HCT116 (cell line): Measurements from ENCODE around the gene POLN. TPM values are rescaled to one million over a fixed set of nuclear protein-coding genes. Genes with fewer than 3 reads are reported as not detected.

Experiments used
- ATAC-seq: fragments of 200-7000 bp; cut with Tn5 transposase; 2 replicates; pipeline ENCODE4 v1.9.1; 2020; ENCODE audit warnings: mild to moderate bottlenecking, moderate library complexity
- BruUV-seq: library from RNA; stranded (reverse); fragments of 400-500 nt; replicated peaks from 2 replicates; lab custom pipeline; 2021; lab: Mats Ljungman, UMichigan
- CTCF ChIA-PET: fragments of 300-600 bp; sonication (Branson Sonifier 250); formaldehyde crosslinking; loops from one replicate; lab custom pipeline; 2021; ENCODE audit warnings: antibody characterized with exemption; lab: Charles Lee
- POLR2A ChIA-PET: fragments of 300-600, 350-600 bp; sonication (Branson Sonifier 250); formaldehyde crosslinking; loops from one replicate; lab custom pipeline; 2021; ENCODE audit warnings: antibody characterized with exemption; lab: Charles Lee
- RAD21 ChIA-PET, 2 experiments: fragments of 300-600 bp; sonication (Branson Sonifier 250); formaldehyde crosslinking; loops; one replicate each; lab custom pipeline; 2023; ENCODE audit warnings: low total read pairs in 2 of 2; ENCODE audit not compliant: uncharacterized antibody in 2 of 2, unreplicated experiment in 2 of 2, low non-redundant PET in 1 of 2; lab: Charles Lee
- DNase-seq: peaks from one replicate; pipeline ENCODE4 v3.0.0-alpha.2; 2010; ENCODE audit warnings: low read depth, low spot score
- H2AFZ ChIP-seq: fragments of 200-600 bp; shearing (Covaris generic), sonication (generic); 2 replicates; pipeline ENCODE4 v1.6.1; 2017; ENCODE audit warnings: low read depth, mixed run types, mixed read lengths, antibody characterized with exemption, low read length; ENCODE audit not compliant: poor library complexity, severe bottlenecking
- H3K27ac ChIP-seq: 2 replicates; pipeline ENCODE4 v1.5.1; 2012; ENCODE audit warnings: low read depth, low read length
- H3K27me3 ChIP-seq: fragments of 200-600 bp; sonication (generic); 2 replicates; pipeline ENCODE4 v1.6.1; 2016; ENCODE audit warnings: mixed run types, low read length, mixed read lengths; ENCODE audit not compliant: insufficient read depth
- H3K36me3 ChIP-seq, 2 experiments: fragments of 200-500 bp in 1 of 2; fragments of 200-600 bp in 1 of 2; sonication (Bioruptor generic) in 1 of 2; sonication (generic) in 1 of 2; 2 replicates each; pipeline versions ENCODE4 v1.5.1 to v1.6.1; 2014 to 2016; ENCODE audit warnings: low read length in 2 of 2, inconsistent platforms in 1 of 2, mixed read lengths in 1 of 2, mixed run types in 1 of 2; ENCODE audit not compliant: insufficient read depth in 2 of 2, control insufficient read depth in 1 of 2
- H3K4me1 ChIP-seq, 2 experiments: fragments of 200-600 bp in 1 of 2; sonication (generic) in 1 of 2; 2 replicates each; pipeline versions ENCODE4 v1.5.1 to v1.6.1; 2012 to 2017; ENCODE audit warnings: low read length in 2 of 2, inconsistent platforms in 1 of 2, mild to moderate bottlenecking in 1 of 2, mixed read lengths in 1 of 2, mixed run types in 1 of 2, moderate library complexity in 1 of 2; ENCODE audit not compliant: insufficient read depth in 2 of 2, control insufficient read depth in 1 of 2
- H3K4me2 ChIP-seq: fragments of 200-600 bp; sonication (generic); 2 replicates; pipeline ENCODE4 v1.6.1; 2017; ENCODE audit warnings: mixed run types, low read length, mixed read lengths
- H3K4me3 ChIP-seq, 2 experiments: fragments of 200-600 bp in 1 of 2; sonication (generic) in 1 of 2; replicated peaks in 1 of 2; 2 replicates each; pipeline ENCODE4 v1.5.1; 2011 to 2016; ENCODE audit warnings: low read length in 2 of 2, control low read depth in 1 of 2, low read depth in 1 of 2, mild to moderate bottlenecking in 1 of 2, mixed read lengths in 1 of 2, mixed run types in 1 of 2
- H3K79me2 ChIP-seq: fragments of 200-600 bp; sonication (generic); 2 replicates; pipeline ENCODE4 v1.6.1; 2017; ENCODE audit warnings: mild to moderate bottlenecking, mixed run types, low read length, moderate library complexity, mixed read lengths; ENCODE audit not compliant: insufficient read depth
- H3K9ac ChIP-seq: fragments of 200-600 bp; sonication (generic); 2 replicates; pipeline ENCODE4 v1.6.1; 2016; ENCODE audit warnings: low read length, mixed read lengths
- H3K9me2 ChIP-seq: fragments of 200-600 bp; sonication (generic), shearing (Covaris generic); 2 replicates; pipeline ENCODE4 v1.6.1; 2017; ENCODE audit warnings: mixed run types, mild to moderate bottlenecking, moderate library complexity; ENCODE audit not compliant: insufficient read depth
- H3K9me3 ChIP-seq, 2 experiments: fragments of 200-500 bp in 1 of 2; fragments of 200-600 bp in 1 of 2; sonication (Bioruptor generic) in 1 of 2; sonication (generic) in 1 of 2; 2 replicates each; pipeline ENCODE4 v1.6.1; 2014 to 2017; ENCODE audit warnings: low read length in 2 of 2, mixed read lengths in 2 of 2, inconsistent platforms in 1 of 2, low read depth in 1 of 2, mild to moderate bottlenecking in 1 of 2, mixed run types in 1 of 2, moderate library complexity in 1 of 2; ENCODE audit not compliant: control insufficient read depth in 1 of 2, insufficient read depth in 1 of 2
- H4K20me1 ChIP-seq: fragments of 200-600 bp; sonication (generic), shearing (Covaris generic); 2 replicates; pipeline ENCODE4 v1.6.1; 2017; ENCODE audit warnings: mixed run types, mild to moderate bottlenecking, moderate library complexity; ENCODE audit not compliant: insufficient read depth
- CBX3 ChIP-seq: IDR thresholded peaks from 2 replicates; pipeline ENCODE4 v1.6.1; 2012; ENCODE audit warnings: low read depth
- EGR1 ChIP-seq: IDR thresholded peaks from 2 replicates; pipeline ENCODE4 v1.6.1; 2012; ENCODE audit warnings: low read depth
- EZH2 ChIP-seq: fragments of 200-600 bp; sonication (generic); IDR thresholded peaks from 2 replicates; pipeline ENCODE4 v1.6.1; 2017; ENCODE audit warnings: antibody characterized with exemption, mixed run types
- EZH2phosphoT487 ChIP-seq: fragments of 200-600 bp; IDR thresholded peaks from 2 replicates; pipeline ENCODE4 v1.6.1; 2018; ENCODE audit warnings: antibody characterized with exemption, borderline replicate concordance
- FOSL1 ChIP-seq: IDR thresholded peaks from 2 replicates; pipeline ENCODE4 v1.6.1; 2012; ENCODE audit warnings: low read depth
- POLR2A ChIP-seq: IDR thresholded peaks from 2 replicates; pipeline ENCODE4 v1.7.0; 2011; ENCODE audit warnings: borderline replicate concordance; ENCODE audit not compliant: insufficient read depth, insufficient read length; ENCODE audit errors: extremely low read depth
- POLR2AphosphoS5 ChIP-seq: IDR thresholded peaks from 2 replicates; pipeline ENCODE4 v1.6.1; 2011; ENCODE audit warnings: mild to moderate bottlenecking, low read depth, low read length, moderate library complexity
- RAD21 ChIP-seq: IDR thresholded peaks from 2 replicates; pipeline ENCODE4 v1.6.1; 2012; ENCODE audit warnings: low read depth, mild to moderate bottlenecking
- SIN3A ChIP-seq: IDR thresholded peaks from 2 replicates; pipeline ENCODE4 v1.6.1; 2012; ENCODE audit warnings: low read depth
- SP1 ChIP-seq: IDR thresholded peaks from 2 replicates; pipeline ENCODE4 v1.6.1; 2012; ENCODE audit warnings: low read depth
- SRF ChIP-seq: IDR thresholded peaks from 2 replicates; pipeline ENCODE4 v1.6.1; 2012; ENCODE audit warnings: low read depth
- TCF7L2 ChIP-seq: IDR thresholded peaks from 2 replicates; pipeline ENCODE4 v1.7.0; 2011; ENCODE audit warnings: borderline replicate concordance, inconsistent platforms; ENCODE audit not compliant: insufficient read depth, insufficient read length; ENCODE audit errors: extremely low read depth
- YY1 ChIP-seq: IDR thresholded peaks from 2 replicates; pipeline ENCODE4 v1.6.1; 2011; ENCODE audit warnings: low read length, low read depth, moderate library complexity, mild to moderate bottlenecking; ENCODE audit not compliant: insufficient replicate concordance; ENCODE audit errors: extremely low read depth
- ZFX ChIP-seq: fragments of 450-650 bp; IDR thresholded peaks from 2 replicates; pipeline ENCODE4 v1.6.1; 2017
- ZNF274 ChIP-seq: fragments of 200-500 bp; sonication (Bioruptor generic); IDR thresholded peaks from 2 replicates; pipeline ENCODE4 v1.6.1; 2014; ENCODE audit warnings: mild to moderate bottlenecking, low read depth, low read length, inconsistent platforms
- intact Hi-C: fragments of 100-400 bp; cut with micrococcal nuclease; formaldehyde crosslinking; loops from 2 replicates; pipeline ENCODE4 v1.10.0; 2022
- total RNA-seq: library from RNA; stranded (reverse); gene quantifications from one replicate; pipeline ENCODE4 v1.2.1, GENCODE V29; 2021; ENCODE audit not compliant: unreplicated experiment
- TF ChIP-seq, protein P1 (sequence below): IDR thresholded peaks from 2 replicates; pipeline ENCODE4 v1.6.1; 2012
- TF ChIP-seq, protein P2 (sequence below), 3 experiments: fragments of 200-600 bp in 1 of 3; sonication (generic) in 1 of 3; IDR thresholded peaks in 2 of 3; conservative IDR thresholded peaks in 1 of 3; 2 replicates each; pipeline ENCODE4 v1.5.1; 2012 to 2017; ENCODE audit warnings: low read depth in 2 of 3, low read length in 2 of 3, antibody characterized with exemption in 1 of 3, borderline replicate concordance in 1 of 3, control low read depth in 1 of 3, mild to moderate bottlenecking in 1 of 3, mixed read lengths in 1 of 3, mixed run types in 1 of 3, moderate library complexity in 1 of 3; ENCODE audit not compliant: insufficient read depth in 1 of 3
- TF ChIP-seq, protein P3 (sequence below): IDR thresholded peaks from 2 replicates; pipeline ENCODE4 v1.6.1; 2012; ENCODE audit warnings: low read depth
- TF ChIP-seq, protein P4 (sequence below): IDR thresholded peaks from 2 replicates; pipeline ENCODE4 v1.6.1; 2012

POLN gene
- total RNA-seq, 1 experiment from 2014 or later, result 3.1 TPM

DNA sequence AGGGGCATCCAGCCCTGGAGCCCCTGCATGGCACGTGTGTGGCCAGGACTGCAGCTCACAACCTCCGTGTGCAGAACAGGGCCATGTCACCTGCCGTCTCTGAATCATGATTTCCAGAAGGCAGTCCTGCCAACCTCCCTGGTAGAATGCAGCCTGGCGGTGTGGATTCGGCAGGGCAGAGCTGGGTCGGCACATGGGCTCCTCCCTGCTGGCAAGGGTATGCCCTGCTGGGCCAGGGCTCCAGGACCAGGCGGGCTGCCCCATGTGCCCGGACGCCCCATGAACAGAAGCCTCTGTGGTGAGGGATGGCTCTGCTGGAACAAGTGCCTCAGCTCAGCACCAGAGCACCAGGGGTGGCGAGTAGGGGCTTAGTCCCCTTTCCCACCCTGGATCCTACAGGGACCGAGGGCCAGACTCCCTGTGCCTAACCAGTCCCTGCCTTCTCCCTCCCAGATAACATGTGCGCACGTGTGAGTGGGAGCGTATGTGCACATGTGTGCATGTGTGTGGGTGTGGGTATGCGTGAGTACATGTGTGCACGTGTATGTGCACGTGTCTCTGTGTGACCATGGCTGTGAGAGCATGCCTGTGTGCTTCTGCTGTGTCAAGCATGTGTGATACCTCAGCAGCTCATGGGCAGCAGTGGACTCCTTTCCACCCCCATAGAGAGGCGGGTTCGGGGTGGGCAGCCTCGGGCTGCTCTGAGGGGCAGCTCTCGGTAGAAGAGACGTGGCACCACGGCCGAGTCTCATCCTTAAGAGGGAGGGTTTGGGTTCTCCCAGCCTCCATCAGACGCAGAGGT is 30.3 kb upstream of the POLN start:
- Histone ChIP-seq H4K20me1 (no peaks in the 10 kb centered on the region), H2AFZ (no peak overlapping the region), H3K79me2 (no peaks in the 10 kb centered on the region), H3K27ac (no peak overlapping the region), H3K27me3 (no peaks in the 10 kb centered on the region), H3K4me2 (no peak overlapping the region), H3K9ac (no peak overlapping the region), H3K9me3 (no peaks in the 10 kb centered on the region), H3K4me3 (no peak overlapping the region), H3K4me1 (no peaks in the 10 kb centered on the region), H3K9me2 (no peaks in the 10 kb centered on the region), H3K36me3 (no peaks in the 10 kb centered on the region)
- no TSS peak for BruUV-seq
- DNase-seq (no peak), ATAC-seq (no peak)
- ChIA-PET CTCF (no interaction called here), RAD21 (no interaction called here), POLR2A (no interaction called here)
- TF ChIP-seq RAD21 (no peak), EGR1 (no peak), ZNF274 (no peak), SRF (no peak), ZFX (no peak), TCF7L2 (no peak), SP1 (no peak), EZH2 (no peak), POLR2A (no peak), FOSL1 (no peak), POLR2AphosphoS5 (no peak), SIN3A (no peak), EZH2phosphoT487 (no peak), CBX3 (no peak), YY1 (no peak)
- TF ChIP-seq, protein P1, sequence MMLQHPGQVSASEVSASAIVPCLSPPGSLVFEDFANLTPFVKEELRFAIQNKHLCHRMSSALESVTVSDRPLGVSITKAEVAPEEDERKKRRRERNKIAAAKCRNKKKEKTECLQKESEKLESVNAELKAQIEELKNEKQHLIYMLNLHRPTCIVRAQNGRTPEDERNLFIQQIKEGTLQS, result no peak
- TF ChIP-seq, protein P2, sequence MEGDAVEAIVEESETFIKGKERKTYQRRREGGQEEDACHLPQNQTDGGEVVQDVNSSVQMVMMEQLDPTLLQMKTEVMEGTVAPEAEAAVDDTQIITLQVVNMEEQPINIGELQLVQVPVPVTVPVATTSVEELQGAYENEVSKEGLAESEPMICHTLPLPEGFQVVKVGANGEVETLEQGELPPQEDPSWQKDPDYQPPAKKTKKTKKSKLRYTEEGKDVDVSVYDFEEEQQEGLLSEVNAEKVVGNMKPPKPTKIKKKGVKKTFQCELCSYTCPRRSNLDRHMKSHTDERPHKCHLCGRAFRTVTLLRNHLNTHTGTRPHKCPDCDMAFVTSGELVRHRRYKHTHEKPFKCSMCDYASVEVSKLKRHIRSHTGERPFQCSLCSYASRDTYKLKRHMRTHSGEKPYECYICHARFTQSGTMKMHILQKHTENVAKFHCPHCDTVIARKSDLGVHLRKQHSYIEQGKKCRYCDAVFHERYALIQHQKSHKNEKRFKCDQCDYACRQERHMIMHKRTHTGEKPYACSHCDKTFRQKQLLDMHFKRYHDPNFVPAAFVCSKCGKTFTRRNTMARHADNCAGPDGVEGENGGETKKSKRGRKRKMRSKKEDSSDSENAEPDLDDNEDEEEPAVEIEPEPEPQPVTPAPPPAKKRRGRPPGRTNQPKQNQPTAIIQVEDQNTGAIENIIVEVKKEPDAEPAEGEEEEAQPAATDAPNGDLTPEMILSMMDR (IDR thresholded peaks at IDR 0.05 in 2 of 3, conservative IDR thresholded peaks at IDR 0.05 in 1 of 3; ENCODE audit: borderline replicate concordance in 1 of 3, insufficient read depth in 1 of 3, low read depth in 2 of 3, low read length in 2 of 3), result no peak
- TF ChIP-seq, protein P3, sequence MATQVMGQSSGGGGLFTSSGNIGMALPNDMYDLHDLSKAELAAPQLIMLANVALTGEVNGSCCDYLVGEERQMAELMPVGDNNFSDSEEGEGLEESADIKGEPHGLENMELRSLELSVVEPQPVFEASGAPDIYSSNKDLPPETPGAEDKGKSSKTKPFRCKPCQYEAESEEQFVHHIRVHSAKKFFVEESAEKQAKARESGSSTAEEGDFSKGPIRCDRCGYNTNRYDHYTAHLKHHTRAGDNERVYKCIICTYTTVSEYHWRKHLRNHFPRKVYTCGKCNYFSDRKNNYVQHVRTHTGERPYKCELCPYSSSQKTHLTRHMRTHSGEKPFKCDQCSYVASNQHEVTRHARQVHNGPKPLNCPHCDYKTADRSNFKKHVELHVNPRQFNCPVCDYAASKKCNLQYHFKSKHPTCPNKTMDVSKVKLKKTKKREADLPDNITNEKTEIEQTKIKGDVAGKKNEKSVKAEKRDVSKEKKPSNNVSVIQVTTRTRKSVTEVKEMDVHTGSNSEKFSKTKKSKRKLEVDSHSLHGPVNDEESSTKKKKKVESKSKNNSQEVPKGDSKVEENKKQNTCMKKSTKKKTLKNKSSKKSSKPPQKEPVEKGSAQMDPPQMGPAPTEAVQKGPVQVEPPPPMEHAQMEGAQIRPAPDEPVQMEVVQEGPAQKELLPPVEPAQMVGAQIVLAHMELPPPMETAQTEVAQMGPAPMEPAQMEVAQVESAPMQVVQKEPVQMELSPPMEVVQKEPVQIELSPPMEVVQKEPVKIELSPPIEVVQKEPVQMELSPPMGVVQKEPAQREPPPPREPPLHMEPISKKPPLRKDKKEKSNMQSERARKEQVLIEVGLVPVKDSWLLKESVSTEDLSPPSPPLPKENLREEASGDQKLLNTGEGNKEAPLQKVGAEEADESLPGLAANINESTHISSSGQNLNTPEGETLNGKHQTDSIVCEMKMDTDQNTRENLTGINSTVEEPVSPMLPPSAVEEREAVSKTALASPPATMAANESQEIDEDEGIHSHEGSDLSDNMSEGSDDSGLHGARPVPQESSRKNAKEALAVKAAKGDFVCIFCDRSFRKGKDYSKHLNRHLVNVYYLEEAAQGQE, result no peak
- TF ChIP-seq, protein P4, sequence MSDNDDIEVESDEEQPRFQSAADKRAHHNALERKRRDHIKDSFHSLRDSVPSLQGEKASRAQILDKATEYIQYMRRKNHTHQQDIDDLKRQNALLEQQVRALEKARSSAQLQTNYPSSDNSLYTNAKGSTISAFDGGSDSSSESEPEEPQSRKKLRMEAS, result no peak
- intact Hi-C loops, result no loop called here
